ENCODE results near the gene SPIB. TPM values are rescaled to one million over a fixed set of nuclear protein-coding genes. Genes with fewer than 3 reads are reported as not detected.

Gene SPIB
- polyA plus RNA-seq, 1 donor (not counting 4 experiments of a cell fraction or from before 2014, with no cell fraction given): not detected

- H3K27me3 ChIP-seq (ENCODE audit: control insufficient read depth, extremely low read depth, insufficient read depth, low read length): no peaks in the 10 kb centered on the region
- DNase-seq (ENCODE audit: low read depth, low spot score): no peak
- H3K4me1 ChIP-seq (ENCODE audit: control insufficient read depth, extremely low read depth, insufficient read depth, low read length): no peaks in the 10 kb centered on the region
- H4K20me1 ChIP-seq (ENCODE audit: control insufficient read depth, extremely low read depth, insufficient read depth, low read length): no peaks in the 10 kb centered on the region
- no peak for FAIRE-seq
- no peak overlapping the region for H3K9ac ChIP-seq (ENCODE audit: control insufficient read depth, extremely low read depth, insufficient read depth, low read length)
- no peak overlapping the region for H3K4me3 ChIP-seq (ENCODE audit: control insufficient read depth in 2 of 3, extremely low read depth in 1 of 3, insufficient read depth in 2 of 3, low read depth in 1 of 3, low read length in 3 of 3)
- H3K79me2 ChIP-seq (ENCODE audit: control insufficient read depth, insufficient read depth, low read length): peaks cover 30% of the 10 kb centered on the region
- no peak overlapping the region for H2AFZ ChIP-seq (ENCODE audit: control insufficient read depth, low read length)
- no peak overlapping the region for H3K4me2 ChIP-seq (ENCODE audit: control insufficient read depth, extremely low read depth, insufficient read depth, low read depth, low read length)
- no peak for TF ChIP-seq EZH2 (IDR thresholded peaks at IDR 0.05; ENCODE audit: low read length)
- no peak for TF ChIP-seq CTCF (optimal IDR thresholded peaks at IDR 0.05 in 1 of 3, IDR thresholded peaks at IDR 0.05 in 1 of 3, conservative IDR thresholded peaks at IDR 0.05 in 1 of 3; ENCODE audit: extremely low read depth in 1 of 3, insufficient read depth in 2 of 3, low read length in 3 of 3)
- H3K9me1 ChIP-seq (ENCODE audit: control insufficient read depth, extremely low read depth, insufficient read depth, low read length): no peaks in the 10 kb centered on the region
- dilution Hi-C loops (cut with MboI; ENCODE audit: extremely low pct_ligation_motif_present, low sequenced_read_pairs): no loop called here
- H3K27ac ChIP-seq (ENCODE audit: control insufficient read depth, insufficient read depth, low read length): no peak overlapping the region
- H3K9me3 ChIP-seq (ENCODE audit: control insufficient read depth, low read depth, low read length): no peaks in the 10 kb centered on the region
- peaks cover 2 to 6% of the 10 kb centered on the region in 2 experiments for H3K36me3 ChIP-seq (ENCODE audit: control insufficient read depth in 2 of 2, extremely low read depth in 1 of 2, insufficient read depth in 2 of 2, low read length in 2 of 2)
Measured at GRCh38 chr19:50394017-50394416, 24.7 kb upstream of the SPIB start.

GRCh38 chr19:50398675-50399367 is 19.9 kb upstream of the SPIB start:
- Histone ChIP-seq H3K27ac (ENCODE audit: control insufficient read depth, insufficient read depth, low read length) (no peak overlapping the region), H3K9me3 (ENCODE audit: control insufficient read depth, low read depth, low read length) (no peaks in the 10 kb centered on the region), H3K4me3 (ENCODE audit: control insufficient read depth in 2 of 3, extremely low read depth in 1 of 3, insufficient read depth in 2 of 3, low read depth in 1 of 3, low read length in 3 of 3) (no peak overlapping the region), H4K20me1 (ENCODE audit: control insufficient read depth, extremely low read depth, insufficient read depth, low read length) (no peaks in the 10 kb centered on the region), H3K9ac (ENCODE audit: control insufficient read depth, extremely low read depth, insufficient read depth, low read length) (no peak overlapping the region), H3K9me1 (ENCODE audit: control insufficient read depth, extremely low read depth, insufficient read depth, low read length) (no peaks in the 10 kb centered on the region), H2AFZ (ENCODE audit: control insufficient read depth, low read length) (no peak overlapping the region), H3K79me2 (ENCODE audit: control insufficient read depth, insufficient read depth, low read length) (peaks cover 13% of the 10 kb centered on the region), H3K4me2 (ENCODE audit: control insufficient read depth, extremely low read depth, insufficient read depth, low read depth, low read length) (no peak overlapping the region), H3K36me3 (ENCODE audit: control insufficient read depth in 2 of 2, extremely low read depth in 1 of 2, insufficient read depth in 2 of 2, low read length in 2 of 2) (peaks cover under 1 to 8% of the 10 kb centered on the region in 2 experiments), H3K27me3 (ENCODE audit: control insufficient read depth, extremely low read depth, insufficient read depth, low read length) (no peaks in the 10 kb centered on the region), H3K4me1 (ENCODE audit: control insufficient read depth, extremely low read depth, insufficient read depth, low read length) (no peaks in the 10 kb centered on the region)
- dilution Hi-C loops (cut with MboI; ENCODE audit: extremely low pct_ligation_motif_present, low sequenced_read_pairs): no loop called here
- FAIRE-seq (no peak), DNase-seq (ENCODE audit: low read depth, low spot score) (no peak)
- TF ChIP-seq EZH2 (IDR thresholded peaks at IDR 0.05; ENCODE audit: low read length): no peak
- no peak for TF ChIP-seq CTCF (optimal IDR thresholded peaks at IDR 0.05 in 1 of 3, IDR thresholded peaks at IDR 0.05 in 1 of 3, conservative IDR thresholded peaks at IDR 0.05 in 1 of 3; ENCODE audit: extremely low read depth in 1 of 3, insufficient read depth in 2 of 3, low read length in 3 of 3)
